Body of pancreas (tissue), 4 donors: ENCODE results near the gene ZNF425. TPM values are rescaled to one million over a fixed set of nuclear protein-coding genes. Genes with fewer than 3 reads are reported as not detected.
"Not testable (repeated sequence)": the region's sequence is repeated elsewhere in the genome, so short reads cannot be mapped to it uniquely, and the experiment has no call there.

Experiments used
- ATAC-seq: fragments of 150-250 bp; one replicate; pipeline ENCODE4 v1.9.1; 2016
- DNase-seq, 4 donors: peaks; one replicate each; pipeline ENCODE4 v3.0.0-alpha.2; 2019
- H3K27ac ChIP-seq, 4 donors: fragments of 200-600 bp; sonication (generic); 1 replicate in 3 of 4; 2 replicates in 1 of 4; pipeline versions ENCODE4 v1.5.1 to v1.6.1; 2016 to 2019; ENCODE audit warnings: mild to moderate bottlenecking in 1 of 4, mixed read lengths in 1 of 4, moderate library complexity in 1 of 4
- H3K27me3 ChIP-seq, 2 donors: fragments of 200-600 bp; sonication (generic); one replicate each; pipeline ENCODE4 v1.6.0; 2016; ENCODE audit warnings: mild to moderate bottlenecking in 1 of 2
- H3K36me3 ChIP-seq, 2 donors: fragments of 200-600 bp; sonication (generic); replicated peaks in 1 of 2; 2 replicates each; pipeline ENCODE4 v1.5.1; 2016; ENCODE audit warnings: low read depth in 2 of 2; ENCODE audit not compliant: insufficient read depth in 1 of 2
- H3K4me1 ChIP-seq: fragments of 200-600 bp; sonication (generic); one replicate; pipeline ENCODE4 v1.6.0; 2016
- H3K4me3 ChIP-seq, 2 donors: fragments of 200-600 bp; sonication (generic); 1 replicate in 1 of 2; 2 replicates in 1 of 2; pipeline ENCODE4 v1.5.1; 2016 to 2019
- H3K9me3 ChIP-seq, 3 donors: fragments of 200-600 bp; sonication (generic); 1 replicate in 2 of 3; 2 replicates in 1 of 3; pipeline ENCODE4 v1.5.1; 2016
- CTCF ChIP-seq, 7 experiments: fragments of 450-650 bp in 4 of 7; fragments of 200-600 bp in 3 of 7; sonication (generic) in 3 of 7; IDR thresholded peaks; one replicate each; pipeline ENCODE4 v1.5.1; 2016 to 2019; ENCODE audit warnings: antibody characterized with exemption in 7 of 7
- POLR2A ChIP-seq, 3 donors: fragments of 450-650 bp; IDR thresholded peaks; one replicate each; pipeline ENCODE4 v1.6.1; 2016; ENCODE audit warnings: antibody characterized with exemption in 3 of 3, mild to moderate bottlenecking in 2 of 3
- WGBS, 2 donors: methylation state at CpG; one replicate each; pipeline ENCODE4 v1.1.5; 2017; 5-methylcytosine and 5-hydroxymethylcytosine counted together
- intact Hi-C: fragments of 100-400 bp; cut with DNase I; formaldehyde crosslinking; loops from one replicate; pipeline ENCODE4 v1.15.1; 2023
- small RNA-seq: library from RNA; depleted of rRNA; stranded (forward); fragments of <200 nt; gene quantifications from one replicate; pipeline ENCODE3, GENCODE V24; 2016
- total RNA-seq, 2 donors: library from RNA; depleted of rRNA; stranded (reverse); fragments of >200 nt; gene quantifications; one replicate each; pipeline ENCODE4 v1.1.0, GENCODE V29; 2016

The ZNF425 gene
- total RNA-seq, 2 donors from 2014 or later: 0.33 to 1.6 TPM

GRCh38 chr7:149063476-149063875 lies 62.6 kb downstream of the ZNF425 start:
- TF ChIP-seq CTCF (IDR thresholded peaks at IDR 0.05) (no peak), POLR2A (IDR thresholded peaks at IDR 0.05) (no peak)
- intact Hi-C loops: no loop called here
- DNase-seq: no peak
- Histone ChIP-seq H3K4me3 (no peak overlapping the region), H3K27me3 (no peaks in the 10 kb centered on the region), H3K36me3 (no peaks in the 10 kb centered on the region), H3K27ac (no peak overlapping the region), H3K4me1 (peaks cover 10% of the 10 kb centered on the region), H3K9me3 (no peaks in the 10 kb centered on the region)
- no peak for ATAC-seq

- DNase-seq, H3K4me3 ChIP-seq, H3K27ac ChIP-seq, H3K27me3 ChIP-seq, H3K9me3 ChIP-seq, intact Hi-C loops, H3K36me3 ChIP-seq, ATAC-seq: not testable (repeated sequence)
- 87 to 90% methylated on average over 9 to 10 of the region's 10 CpGs for WGBS, 2 donors
- peaks cover 10% of the 10 kb centered on the region for H3K4me1 ChIP-seq
These were observed 63.8 kb downstream of the ZNF425 start for GRCh38 chr7:149062217-149062899.

- ATAC-seq (no peak), DNase-seq (no peak)
- Histone ChIP-seq H3K4me3 (no peak overlapping the region), H3K27me3 (no peaks in the 10 kb centered on the region), H3K36me3 (no peaks in the 10 kb centered on the region), H3K9me3 (no peaks in the 10 kb centered on the region), H3K4me1 (peaks cover 7% of the 10 kb centered on the region), H3K27ac (no peak overlapping the region)
- intact Hi-C loops: no loop called here
- TF ChIP-seq POLR2A (IDR thresholded peaks at IDR 0.05): no peak
- TF ChIP-seq CTCF (IDR thresholded peaks at IDR 0.05): no peak
- 36 to 39% methylated on average over 1 of the region's 1 CpG for WGBS, 2 donors
These were observed 66.0 kb downstream of the ZNF425 start for GRCh38 chr7:149060156-149060555.

GRCh38 chr7:149053885-149054284 lies 72.2 kb downstream of the ZNF425 start:
- DNase-seq (no peak), ATAC-seq (no peak)
- Histone ChIP-seq H3K36me3 (no peaks in the 10 kb centered on the region), H3K4me3 (no peak overlapping the region), H3K27me3 (no peaks in the 10 kb centered on the region), H3K27ac (no peak overlapping the region), H3K9me3 (no peaks in the 10 kb centered on the region), H3K4me1 (no peaks in the 10 kb centered on the region)
- no peak for TF ChIP-seq POLR2A (IDR thresholded peaks at IDR 0.05)
- TF ChIP-seq CTCF (IDR thresholded peaks at IDR 0.05): no peak
- intact Hi-C loops: no loop called here
- WGBS, 2 donors: 81 to 86% methylated on average over 8 of the region's 8 CpGs

- no peaks in the 10 kb centered on the region for H3K27me3 ChIP-seq
- DNase-seq: no peak
- H3K4me1 ChIP-seq: no peaks in the 10 kb centered on the region
- no peak for ATAC-seq
- H3K9me3 ChIP-seq: no peaks in the 10 kb centered on the region
- TF ChIP-seq CTCF (IDR thresholded peaks at IDR 0.05): no peak
- TF ChIP-seq POLR2A (IDR thresholded peaks at IDR 0.05): no peak
- 86 to 100% methylated on average over 1 of the region's 1 CpG for WGBS, 2 donors
- H3K4me3 ChIP-seq: no peak overlapping the region
- H3K27ac ChIP-seq: no peak overlapping the region
- no peaks in the 10 kb centered on the region for H3K36me3 ChIP-seq
- intact Hi-C loops: no loop called here
These were observed 72.7 kb downstream of the ZNF425 start for GRCh38 chr7:149053384-149053783.

Small RNA genes lying within 50 kb of the gene (small RNA-seq; reads per million reads assigned to genes)
- gene COX6B1P1: not detected
- gene RN7SL521P: not detected

Other genes with a start within 250 kb of the ZNF425 start
- gene EZH2, start 242.0 kb downstream of the ZNF425 start, total RNA-seq: 1 to 10 TPM; 3.4 to 4.0 TPM
- 100 to 1,000 TPM in 1 of 2 donors, 10 to 100 TPM in 1; 80.4 to 140 TPM for gene PDIA4, start 97.8 kb downstream of the ZNF425 start, total RNA-seq
- gene ZNF786, start 35.6 kb downstream of the ZNF425 start, total RNA-seq: 1 to 10 TPM; 1.8 to 5.9 TPM
- gene ZNF398, start 21.1 kb upstream of the ZNF425 start, total RNA-seq: 10 to 100 TPM; 11.2 to 22.4 TPM
- gene ZNF282, start 69.2 kb upstream of the ZNF425 start, total RNA-seq: 10 to 100 TPM; 12.7 to 28.0 TPM
- 1 to 10 TPM; 5.7 to 6.6 TPM for gene ZNF212, start 113.3 kb upstream of the ZNF425 start, total RNA-seq
- 10 to 100 TPM; 12.5 to 17.5 TPM for gene ZNF783, start 135.9 kb upstream of the ZNF425 start, total RNA-seq